AG10803 (cell line): Measurements from ENCODE around the gene SNU13.
"Not testable (repeated sequence)": the region's sequence is repeated elsewhere in the genome, so short reads cannot be mapped to it uniquely, and the experiment has no call there.

Source experiments
- DNase-seq: peaks from one replicate; pipeline ENCODE4 v3.0.0; 2010; ENCODE audit warnings: low read depth
- H3K4me3 ChIP-seq: 2 replicates; pipeline ENCODE4 v1.5.1; 2011; ENCODE audit warnings: mild to moderate bottlenecking, low read length, control low read depth
- TF ChIP-seq, protein P1 (sequence below): conservative IDR thresholded peaks from 2 replicates; pipeline ENCODE4 v1.5.1; 2011; ENCODE audit warnings: mild to moderate bottlenecking, low read length, control low read depth, inconsistent platforms

The SNU13 gene

DNA sequence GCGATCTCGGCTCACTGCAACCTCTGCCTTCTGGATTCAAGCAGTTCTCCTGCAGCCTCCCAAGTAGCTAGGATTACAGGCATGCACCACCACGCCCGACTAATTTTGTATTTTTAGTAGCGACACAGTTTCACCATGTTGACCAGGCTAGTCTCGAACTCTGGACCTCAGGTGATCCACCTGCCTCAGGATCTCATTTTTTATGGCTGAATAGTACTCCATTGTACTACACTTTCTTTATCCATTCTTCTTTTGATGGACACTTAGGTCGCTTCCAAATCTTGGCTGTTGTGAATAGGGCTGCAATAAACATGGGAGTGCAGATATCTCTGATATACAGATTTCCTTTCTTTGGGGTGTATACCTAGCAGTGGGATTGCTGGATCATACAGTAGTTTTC is 46.8 kb downstream of the SNU13 start:
- no peak for DNase-seq
- TF ChIP-seq, protein P1, sequence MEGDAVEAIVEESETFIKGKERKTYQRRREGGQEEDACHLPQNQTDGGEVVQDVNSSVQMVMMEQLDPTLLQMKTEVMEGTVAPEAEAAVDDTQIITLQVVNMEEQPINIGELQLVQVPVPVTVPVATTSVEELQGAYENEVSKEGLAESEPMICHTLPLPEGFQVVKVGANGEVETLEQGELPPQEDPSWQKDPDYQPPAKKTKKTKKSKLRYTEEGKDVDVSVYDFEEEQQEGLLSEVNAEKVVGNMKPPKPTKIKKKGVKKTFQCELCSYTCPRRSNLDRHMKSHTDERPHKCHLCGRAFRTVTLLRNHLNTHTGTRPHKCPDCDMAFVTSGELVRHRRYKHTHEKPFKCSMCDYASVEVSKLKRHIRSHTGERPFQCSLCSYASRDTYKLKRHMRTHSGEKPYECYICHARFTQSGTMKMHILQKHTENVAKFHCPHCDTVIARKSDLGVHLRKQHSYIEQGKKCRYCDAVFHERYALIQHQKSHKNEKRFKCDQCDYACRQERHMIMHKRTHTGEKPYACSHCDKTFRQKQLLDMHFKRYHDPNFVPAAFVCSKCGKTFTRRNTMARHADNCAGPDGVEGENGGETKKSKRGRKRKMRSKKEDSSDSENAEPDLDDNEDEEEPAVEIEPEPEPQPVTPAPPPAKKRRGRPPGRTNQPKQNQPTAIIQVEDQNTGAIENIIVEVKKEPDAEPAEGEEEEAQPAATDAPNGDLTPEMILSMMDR: no peak
- H3K4me3 ChIP-seq: no peak overlapping the region

DNA sequence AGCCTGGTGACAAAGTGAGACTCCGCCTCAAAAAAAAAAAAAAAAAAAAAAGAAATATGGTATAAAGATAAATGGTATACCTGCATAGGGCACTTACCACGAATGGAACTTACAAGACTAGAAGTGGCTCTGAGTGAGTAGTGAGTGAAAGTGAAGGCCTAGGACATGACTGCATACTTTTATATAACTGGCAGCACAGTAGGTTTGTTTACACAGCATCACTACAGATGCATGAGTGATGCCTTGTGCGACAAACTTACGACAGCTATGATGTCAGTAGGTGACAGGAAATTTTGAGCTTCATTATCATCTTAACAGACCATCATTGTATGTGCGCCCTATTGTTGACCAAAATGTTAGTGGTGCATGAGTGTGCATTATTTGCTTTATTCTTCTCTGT is 49.9 kb downstream of the SNU13 start:
- no peak for DNase-seq
- no peak overlapping the region for H3K4me3 ChIP-seq
- TF ChIP-seq, protein P1: no peak

DNA sequence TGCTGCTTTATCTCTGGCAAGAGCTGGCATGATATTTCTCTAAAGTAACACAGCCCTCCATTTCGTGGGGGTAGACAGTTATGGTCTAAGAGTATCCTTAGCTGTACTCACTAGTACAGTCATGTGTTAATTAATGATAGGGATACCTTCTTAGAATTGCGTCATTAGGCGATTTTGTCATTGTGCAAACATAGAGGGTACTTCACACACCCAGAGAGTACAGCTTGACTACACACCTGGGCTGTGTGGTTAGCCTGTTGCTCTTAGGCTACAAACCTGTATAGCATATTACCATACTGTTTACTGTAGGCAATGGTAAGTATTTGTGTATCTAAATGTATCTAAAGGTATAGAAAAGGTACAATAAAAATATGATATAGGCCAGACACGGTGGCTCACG is 50.5 kb downstream of the SNU13 start:
- no peak for DNase-seq
- TF ChIP-seq, protein P1: no peak
- no peak overlapping the region for H3K4me3 ChIP-seq

DNA sequence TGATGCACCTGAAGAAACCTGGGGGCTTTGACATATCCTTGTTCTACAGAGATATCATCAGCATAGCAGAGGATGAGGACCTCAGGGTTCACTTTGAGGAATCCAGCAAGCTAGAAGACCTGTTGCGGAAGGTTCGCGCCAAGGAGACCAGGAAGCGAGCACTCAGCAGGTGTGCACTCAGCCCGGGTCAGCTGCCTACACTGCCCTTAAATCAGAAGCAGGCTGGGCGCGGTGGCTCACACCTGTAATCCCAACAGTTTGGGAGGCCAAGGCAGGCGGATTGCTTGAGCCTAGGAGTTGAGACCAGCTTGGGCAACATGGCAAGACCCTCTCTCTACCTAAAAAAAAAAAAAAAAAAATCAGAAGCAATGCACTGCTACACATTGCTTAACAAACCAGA is 51.0 kb downstream of the SNU13 start:
- not testable (repeated sequence) for H3K4me3 ChIP-seq, DNase-seq

DNA sequence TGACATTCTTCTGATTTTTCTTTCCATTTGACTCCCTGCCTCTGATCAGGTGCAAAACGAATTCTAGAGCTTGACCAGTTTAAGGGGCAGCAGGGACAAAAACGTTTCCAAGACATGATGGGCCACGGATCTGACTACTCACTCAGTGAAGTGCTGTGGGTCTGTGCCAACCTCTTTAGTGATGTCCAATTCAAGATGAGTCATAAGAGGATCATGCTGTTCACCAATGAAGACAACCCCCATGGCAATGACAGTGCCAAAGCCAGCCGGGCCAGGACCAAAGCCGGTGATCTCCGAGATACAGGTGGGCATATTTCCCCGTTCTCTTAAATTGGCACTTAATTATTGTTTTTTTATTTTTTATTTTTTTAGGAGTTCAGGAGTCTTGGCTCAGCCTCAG is 52.2 kb downstream of the SNU13 start:
- peak; percentile 58 for DNase-seq
- TF ChIP-seq, protein P1: no peak

DNA sequence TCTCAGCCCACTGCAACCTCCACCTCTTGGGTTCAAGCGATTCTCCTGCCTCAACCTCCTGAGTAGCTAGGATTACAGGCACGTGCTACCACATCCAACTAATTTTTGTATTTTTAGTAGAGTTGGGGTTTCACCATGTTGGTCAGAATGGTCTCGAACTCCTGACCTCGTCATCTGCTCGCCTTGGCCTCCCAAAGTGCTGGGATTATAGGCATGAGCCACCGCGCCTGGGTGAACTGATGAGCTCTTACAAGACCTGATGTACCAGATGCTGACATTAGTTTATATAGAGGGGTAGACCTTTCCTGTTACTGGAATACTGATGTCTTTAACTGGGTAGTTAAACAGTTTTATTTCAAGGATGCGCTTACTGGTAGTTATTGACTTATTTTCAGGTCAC is 54.1 kb downstream of the SNU13 start:
- not testable (repeated sequence) for H3K4me3 ChIP-seq, DNase-seq

More for the DNA sequence above, 52.2 kb downstream of the SNU13 start:
- H3K4me3 ChIP-seq: no peak overlapping the region

DNA sequence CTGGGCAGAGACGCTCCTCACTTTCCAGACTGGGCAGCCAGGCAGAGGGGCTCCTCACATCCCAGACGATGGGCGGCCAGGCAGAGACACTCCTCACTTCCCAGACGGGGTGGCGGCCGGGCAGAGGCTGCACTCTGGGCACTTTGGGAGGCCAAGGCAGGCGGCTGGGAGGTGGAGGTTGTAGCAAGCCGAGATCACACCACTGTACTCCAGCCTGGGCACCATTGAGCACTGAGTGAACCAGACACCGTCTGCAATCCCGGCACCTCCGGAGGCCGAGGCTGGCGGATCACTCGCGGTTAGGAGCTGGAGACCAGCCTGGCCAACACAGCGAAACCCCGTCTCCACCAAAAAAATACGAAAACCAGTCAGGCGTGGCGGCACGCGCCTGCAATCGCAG is 57.1 kb downstream of the SNU13 start:
- not testable (repeated sequence) for DNase-seq, H3K4me3 ChIP-seq

DNA sequence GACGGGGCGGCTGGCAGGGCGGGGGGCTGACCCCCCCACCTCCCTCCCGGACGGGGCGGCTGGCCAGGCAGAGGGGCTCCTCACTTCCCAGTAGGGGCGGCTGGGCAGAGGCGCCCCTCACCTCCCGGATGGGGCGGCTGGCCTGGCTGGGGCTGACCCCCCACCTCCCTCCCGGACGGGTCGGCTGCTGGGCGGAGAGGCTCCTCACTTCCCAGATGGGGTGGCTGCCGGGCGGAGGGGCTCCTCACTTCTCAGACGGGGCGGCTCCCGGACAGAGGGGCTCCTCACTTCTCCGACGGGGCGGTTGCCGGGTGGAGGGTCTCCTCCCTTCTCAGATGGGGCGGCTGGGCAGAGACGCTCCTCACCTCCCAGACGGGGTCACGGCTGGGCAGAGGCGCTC is 57.6 kb downstream of the SNU13 start:
- not testable (repeated sequence) for H3K4me3 ChIP-seq, DNase-seq

DNA sequence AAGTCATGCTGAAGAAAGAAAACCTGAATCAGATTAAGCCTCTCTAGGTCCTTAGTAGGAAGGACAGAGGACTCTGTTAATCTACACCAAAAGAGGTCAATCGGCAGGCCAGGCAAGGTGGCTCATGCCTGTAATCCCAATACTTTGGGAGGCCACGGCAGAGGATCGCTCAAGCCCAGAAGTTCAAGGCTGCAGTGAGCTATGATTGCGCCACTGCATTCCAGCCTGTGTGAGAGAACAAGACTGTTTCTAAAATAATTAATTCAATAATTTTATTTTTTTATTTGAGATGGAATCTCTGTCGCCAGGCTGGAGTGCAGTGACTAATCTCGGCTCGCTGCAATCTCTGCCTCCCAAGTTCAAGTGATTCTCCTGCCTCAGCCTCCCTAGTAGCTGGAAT is 63.1 kb downstream of the SNU13 start:
- H3K4me3 ChIP-seq: no peak overlapping the region
- no peak for DNase-seq
- TF ChIP-seq, protein P1: no peak
